GM18907 (cell line): Measurements from ENCODE around the gene MPV17L.
"Not testable (repeated sequence)": the region's sequence is repeated elsewhere in the genome, so short reads cannot be mapped to it uniquely, and the experiment has no call there.

Experiments used
- ATAC-seq: cut with Tn5 transposase; IDR thresholded peaks from one replicate; pipeline ENCODE4 v1.9.1; 2021; ENCODE audit warnings: mild to moderate bottlenecking, moderate library complexity; ENCODE audit not compliant: unreplicated experiment

MPV17L gene

DNA sequence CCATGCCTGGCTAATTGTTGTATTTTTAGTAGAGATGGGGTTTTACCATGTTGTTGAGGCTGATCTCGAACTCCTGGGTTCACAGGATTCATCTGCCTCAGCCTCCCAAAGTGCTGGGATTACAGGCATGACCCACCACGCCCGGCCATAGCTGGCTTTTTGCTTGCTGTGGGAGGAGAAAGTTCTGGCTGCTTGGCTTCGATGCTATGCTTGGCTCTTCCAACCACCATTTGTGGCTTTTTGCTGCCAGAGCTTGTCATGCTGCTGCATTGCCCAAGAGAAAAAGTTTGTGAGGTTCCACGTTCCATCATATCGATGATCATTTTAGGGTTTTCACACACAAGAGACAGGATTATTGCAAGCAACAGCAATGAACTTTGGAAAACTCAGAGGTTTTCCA is 55.1 kb downstream of the MPV17L start:
- ATAC-seq, result no peak

GRCh38 chr16:15451098-15451731 is 55.7 kb downstream of the MPV17L start:
- no peak for ATAC-seq

DNA sequence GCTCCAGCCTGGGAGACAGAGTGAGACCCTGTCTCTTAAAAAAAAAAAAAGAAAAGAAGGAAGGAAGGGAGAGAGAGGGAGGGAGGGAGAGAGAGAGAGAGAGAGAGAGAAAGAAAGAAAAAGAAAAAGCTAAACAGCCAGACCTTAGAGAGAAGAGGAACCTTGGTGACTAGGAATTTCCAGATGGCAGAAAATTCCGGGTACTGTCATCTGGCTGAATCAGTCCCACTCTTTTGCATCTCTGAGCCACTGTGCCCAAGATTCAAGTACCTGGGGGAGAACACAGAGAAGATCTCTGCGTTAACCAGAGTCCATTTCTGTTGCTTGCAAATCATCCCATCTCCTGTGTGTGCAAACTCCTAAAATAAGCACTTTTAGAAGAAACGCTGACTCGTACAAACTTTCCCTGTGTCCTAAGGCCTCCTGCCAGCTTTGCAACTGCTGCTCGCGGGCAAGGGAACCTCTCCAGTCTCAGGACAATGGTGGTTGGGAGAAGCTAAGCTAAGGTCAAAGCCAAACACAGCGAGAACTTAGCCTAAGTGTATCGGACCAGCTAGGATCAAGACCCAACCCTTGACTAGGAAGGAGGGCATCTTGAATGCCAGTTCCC is 56.8 kb downstream of the MPV17L start:
- ATAC-seq, result no peak

GRCh38 chr16:15453296-15453695 is 57.7 kb downstream of the MPV17L start:
- not testable (repeated sequence) for ATAC-seq

- not testable (repeated sequence) for ATAC-seq
Measured at GRCh38 chr16:15454933-15455332, 59.4 kb downstream of the MPV17L start.

- no peak for ATAC-seq
Measured at GRCh38 chr16:15457400-15457799, 61.8 kb downstream of the MPV17L start.

- ATAC-seq, result no peak
Measured at GRCh38 chr16:15457958-15458357, 62.4 kb downstream of the MPV17L start.

- no peak for ATAC-seq
Measured at GRCh38 chr16:15459791-15460190, 64.2 kb downstream of the MPV17L start.

DNA sequence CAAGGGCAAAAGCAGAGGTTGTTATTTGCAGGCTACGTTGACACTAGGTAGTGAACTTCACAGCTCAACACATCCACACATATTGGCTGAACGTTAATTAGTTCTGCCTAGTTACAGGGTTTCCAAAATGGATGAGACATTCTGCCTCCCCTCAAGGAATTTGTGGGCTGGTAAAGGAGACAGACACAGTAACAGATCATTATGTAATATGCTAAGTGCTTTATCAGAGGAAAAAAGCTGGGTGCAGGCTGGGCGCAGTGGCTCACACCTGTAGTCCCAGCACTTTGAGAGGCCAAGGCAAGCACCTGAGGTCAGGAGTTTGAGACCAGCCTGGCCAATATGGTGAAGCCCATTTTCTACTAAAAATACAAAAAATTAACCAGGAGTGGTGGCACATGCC is 65.0 kb downstream of the MPV17L start:
- no peak for ATAC-seq

- no peak for ATAC-seq
Measured at GRCh38 chr16:15461376-15461775, 65.8 kb downstream of the MPV17L start.
